GM21367 (cell line): ENCODE results near the gene C11orf87.

Experiments used
- ATAC-seq: cut with Tn5 transposase; IDR thresholded peaks from one replicate; pipeline ENCODE4 v1.9.1; 2021; ENCODE audit not compliant: unreplicated experiment

C11orf87 gene

DNA sequence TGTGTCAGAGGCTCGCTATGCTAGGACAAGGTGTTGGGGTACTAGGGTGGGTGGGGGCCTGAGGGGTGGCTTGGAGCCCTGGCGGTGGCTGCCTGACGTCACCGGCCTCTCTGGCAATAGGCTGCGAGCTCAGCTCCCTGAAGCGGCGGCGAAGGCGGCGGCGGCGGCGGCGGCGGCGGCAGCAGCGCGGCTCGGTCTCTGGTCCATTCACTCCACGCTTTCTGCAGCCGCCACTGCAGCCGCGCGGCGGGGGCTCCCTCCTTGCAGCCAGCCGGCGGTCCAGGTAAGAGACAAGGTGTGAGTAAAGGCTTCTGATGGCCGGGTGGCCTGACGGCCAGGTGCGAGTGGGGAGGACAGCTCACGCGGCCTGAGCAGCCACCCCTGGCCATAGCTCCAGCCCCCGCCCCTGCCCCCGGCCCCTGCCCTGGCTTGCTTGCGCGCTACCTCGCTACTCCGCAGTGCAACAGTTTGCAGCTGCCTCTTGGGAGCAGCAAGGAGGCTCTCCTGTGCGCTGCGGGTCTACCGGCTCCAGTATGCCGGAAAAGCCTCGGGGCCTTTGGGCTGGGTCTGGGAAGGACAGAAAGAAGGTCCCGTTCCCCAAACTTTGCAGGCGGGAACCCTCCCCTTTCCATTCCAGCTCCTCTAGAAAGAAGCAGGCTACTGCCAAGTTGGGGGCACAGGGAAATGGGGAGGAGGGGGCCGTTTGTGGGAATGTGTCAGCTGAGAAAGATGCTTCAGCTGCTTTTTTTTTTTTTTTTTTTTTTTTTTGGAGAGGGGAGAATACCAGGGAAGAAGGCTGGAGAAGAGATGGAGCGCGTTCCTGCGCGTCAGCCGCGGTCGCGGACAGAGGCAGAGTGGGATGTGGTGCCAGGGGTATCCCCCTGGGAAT, at the start of gene C11orf87:
Gene C11orf87, plus strand, starts transcription at position 210 of the 889 bp plus-strand sequence. CDS start 1,444 bp downstream, outside the sequence.
- no peak for ATAC-seq

DNA sequence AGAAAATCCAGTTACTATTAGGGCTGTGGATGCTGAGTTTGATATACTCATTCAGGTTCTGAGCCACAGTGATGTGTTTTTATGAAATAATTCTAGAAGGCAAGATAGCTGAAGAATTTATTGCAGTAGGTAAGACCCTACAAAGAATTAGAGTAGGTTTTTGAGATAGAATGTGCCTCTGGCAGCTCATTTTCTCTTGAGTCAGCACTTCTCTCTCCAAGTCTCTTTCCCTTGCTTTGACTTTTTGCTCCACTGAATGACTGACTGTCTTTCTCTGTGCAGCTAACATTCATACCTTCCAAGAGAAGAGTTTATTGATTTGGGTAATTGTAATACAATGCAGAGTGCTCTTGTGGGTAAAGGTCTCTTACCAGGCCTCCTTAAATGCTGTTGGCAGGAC, 48.0 kb upstream of the C11orf87 start:
- no peak for ATAC-seq

DNA sequence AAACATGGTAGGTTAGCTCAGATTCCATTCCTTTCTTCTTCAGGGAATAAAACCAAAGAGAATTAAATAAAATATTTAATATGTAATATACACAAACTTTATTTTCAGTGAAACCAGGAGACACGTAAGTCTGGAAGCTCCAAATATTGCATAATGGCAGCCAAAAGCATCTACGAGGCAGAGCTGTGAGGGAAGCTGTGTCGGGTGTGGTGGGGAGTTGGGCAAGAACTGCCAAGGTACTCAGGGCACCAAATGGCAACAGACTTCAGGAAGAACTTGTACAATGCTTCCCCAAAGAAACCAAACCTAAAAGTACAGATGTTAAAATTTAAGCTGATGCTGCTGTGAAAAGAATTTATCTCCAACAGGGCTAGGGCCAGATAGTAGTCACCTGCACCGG, 47.5 kb upstream of the C11orf87 start:
- ATAC-seq, result no peak

DNA sequence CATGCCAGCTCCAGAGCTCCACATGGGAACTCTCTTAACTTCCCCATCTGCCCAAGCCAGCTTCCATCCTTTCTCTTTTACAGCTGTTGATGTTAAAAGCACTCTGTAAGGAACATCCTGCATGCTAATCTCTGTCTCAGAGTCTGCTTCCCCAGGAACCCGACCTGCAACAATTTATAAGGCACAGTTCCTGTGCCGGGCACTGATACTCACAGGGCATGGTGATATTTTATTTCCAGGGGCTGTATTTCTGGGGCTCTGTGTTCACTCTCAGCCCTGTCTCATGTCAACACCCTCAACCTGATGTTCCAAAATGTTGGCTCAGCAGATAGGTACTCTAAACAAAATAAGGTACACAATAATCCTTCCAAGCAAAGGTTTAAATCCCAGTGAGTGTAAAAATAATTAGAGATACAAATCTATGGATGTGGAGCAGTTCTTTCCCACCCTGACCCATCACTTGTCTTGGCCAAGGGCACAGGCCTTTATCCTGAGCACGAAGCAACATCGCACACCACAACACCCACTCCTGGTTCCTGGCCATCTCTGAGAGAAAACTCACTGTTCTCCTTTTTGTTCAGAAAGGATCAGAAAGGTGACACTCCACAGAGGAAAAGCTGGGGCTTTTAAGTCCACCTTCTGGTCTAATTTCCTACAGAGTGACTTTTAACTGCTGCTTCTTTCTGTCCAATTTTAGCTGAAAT, 44.8 kb upstream of the C11orf87 start:
- no peak for ATAC-seq

DNA sequence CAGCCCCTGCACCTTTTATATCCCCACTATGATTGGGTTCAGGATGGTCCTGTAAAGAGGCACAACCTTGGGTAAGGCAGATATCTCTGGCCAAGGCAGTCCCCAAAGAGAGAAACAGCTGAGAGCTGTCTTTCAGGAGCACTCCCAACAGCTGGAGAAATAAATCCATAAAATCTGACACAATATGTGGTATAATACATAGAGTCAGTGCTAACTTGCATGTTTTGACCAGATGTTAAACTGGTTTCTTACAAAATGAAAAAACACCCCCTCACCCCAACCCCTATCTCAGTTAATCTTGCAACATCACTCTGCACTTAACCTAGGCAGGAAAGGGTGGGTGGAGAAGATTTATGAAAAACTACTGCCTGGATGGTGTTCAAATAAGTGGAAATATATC, 44.0 kb upstream of the C11orf87 start:
- ATAC-seq, result no peak

DNA sequence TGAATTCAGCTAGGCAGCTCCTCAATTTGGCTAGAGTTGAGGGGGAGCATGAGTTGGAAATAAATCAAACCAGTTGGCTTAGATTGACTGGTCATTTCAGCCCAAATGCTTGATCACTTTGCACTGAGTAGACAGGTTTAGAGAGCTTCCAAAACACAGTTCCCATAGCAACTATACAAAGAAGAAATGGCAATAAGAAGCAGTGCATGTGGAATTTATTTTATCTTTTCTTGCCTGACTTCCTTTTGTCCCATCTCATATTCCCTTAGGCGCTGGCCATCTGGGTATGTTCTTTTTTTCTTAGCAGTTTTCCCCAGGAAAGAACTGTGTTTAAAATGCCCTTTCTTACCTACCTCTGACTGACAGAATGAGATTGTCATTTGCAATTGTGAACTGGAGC, 38.7 kb upstream of the C11orf87 start:
- ATAC-seq, result no peak

DNA sequence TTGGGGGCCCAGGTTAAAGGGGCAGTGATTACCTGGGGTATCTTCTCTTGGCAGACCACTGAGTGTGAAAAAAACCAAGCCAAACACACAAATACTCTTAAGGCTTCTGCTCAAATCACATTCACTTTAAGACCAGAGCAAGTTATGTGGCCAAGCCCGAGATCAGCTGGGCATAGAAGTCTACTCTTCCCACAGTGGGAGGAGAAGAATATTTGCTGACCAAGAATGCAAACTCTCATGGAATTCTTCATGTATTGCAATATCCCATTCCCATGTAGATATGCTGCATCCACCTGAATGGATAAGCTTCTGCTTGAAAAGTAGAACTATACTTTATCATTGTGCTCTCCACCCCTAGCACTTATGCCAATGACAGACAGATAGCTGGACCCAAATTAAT, 37.1 kb upstream of the C11orf87 start:
- ATAC-seq, result no peak

DNA sequence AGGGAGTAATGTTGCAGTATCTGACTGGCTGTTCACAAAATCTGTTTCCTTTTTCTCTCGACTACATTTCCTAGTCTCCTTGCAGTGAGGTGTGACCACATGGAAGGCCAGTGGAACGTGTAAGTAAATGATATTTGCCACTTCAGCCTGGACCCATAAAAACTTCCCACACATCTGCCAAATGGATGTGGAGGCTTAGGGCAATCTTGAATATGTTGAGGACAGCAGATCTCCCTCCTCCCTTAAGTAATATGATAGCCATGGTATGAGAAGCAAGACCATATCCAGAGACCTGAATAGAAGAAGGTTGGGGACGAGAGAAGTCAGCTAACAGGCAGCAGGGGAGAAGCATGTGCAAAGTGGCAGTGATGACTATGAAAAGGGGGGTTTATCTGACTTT, 33.0 kb upstream of the C11orf87 start:
- ATAC-seq, result no peak

DNA sequence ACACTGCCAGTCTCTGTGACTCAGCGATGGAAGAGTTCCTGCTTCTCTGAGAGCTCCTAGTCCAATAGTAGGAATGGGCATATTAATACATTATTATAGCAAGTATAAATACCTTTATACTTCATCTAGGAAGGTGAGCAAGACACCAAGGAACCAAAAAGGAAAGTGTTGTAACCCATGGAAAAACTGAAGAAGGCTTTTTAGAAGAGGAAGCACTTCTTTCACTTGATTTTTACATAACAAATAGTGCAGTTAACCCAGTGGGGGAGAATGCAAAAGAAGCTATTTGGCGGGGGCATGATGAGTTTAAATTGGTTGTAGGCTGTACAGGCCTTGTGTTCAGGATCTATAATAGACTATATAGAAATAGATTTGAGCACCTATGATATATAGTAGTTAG, 31.2 kb upstream of the C11orf87 start:
- no peak for ATAC-seq

DNA sequence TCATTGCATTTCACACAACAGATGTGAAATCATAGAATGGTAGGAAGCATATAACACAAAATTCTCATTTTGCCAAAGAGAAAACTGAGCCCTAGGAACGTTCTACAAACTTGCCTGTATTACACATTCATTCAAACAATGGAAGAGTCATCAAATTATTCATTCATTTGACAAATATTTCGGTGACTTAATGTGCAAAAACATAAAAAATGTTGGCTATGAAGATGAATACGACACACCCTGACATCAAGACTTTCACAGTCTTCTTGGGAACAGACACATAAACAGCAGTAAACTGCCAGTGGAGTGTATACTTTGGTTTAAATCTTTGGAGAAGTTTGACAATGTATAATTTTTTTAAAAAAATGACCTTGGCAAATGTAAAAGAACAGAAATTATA, 20.4 kb upstream of the C11orf87 start:
- no peak for ATAC-seq

DNA sequence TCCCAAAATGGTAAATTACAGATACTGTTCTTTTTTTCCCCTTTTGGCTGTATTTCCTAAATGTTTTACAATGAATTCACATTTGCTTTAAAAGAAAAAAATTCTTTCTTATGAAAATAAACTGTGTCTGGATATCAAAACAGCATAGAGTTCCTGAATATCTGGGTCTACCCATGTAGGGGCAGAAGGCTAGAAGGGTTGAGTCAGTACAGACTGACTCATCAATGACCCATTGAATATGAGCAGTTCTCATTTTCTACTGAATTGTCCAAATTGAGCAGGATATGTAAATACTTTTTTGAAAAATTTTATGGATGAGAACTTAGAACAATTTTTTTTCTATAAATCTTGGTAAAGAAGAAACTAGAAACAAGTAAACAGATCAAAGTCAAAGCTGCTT, 16.3 kb upstream of the C11orf87 start:
- ATAC-seq, result no peak

DNA sequence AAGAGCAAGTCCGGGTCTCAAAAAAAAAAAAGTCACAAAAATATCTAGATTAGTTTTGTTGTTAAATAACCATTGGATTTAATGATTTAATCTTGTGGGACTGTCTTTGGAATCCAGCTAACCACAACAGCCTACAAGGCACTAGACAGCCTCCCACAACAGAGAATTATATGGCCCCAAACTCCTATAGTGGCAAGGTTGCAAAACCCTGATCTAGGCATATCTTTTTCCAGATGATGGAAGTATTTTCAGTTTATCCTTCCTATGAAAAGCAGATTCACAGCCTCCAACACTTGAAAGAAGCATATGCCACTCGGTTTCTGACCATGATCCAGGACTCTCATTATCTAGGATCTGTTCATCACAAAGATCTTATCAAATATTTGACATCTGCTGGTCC, 5.4 kb upstream of the C11orf87 start:
- ATAC-seq, result no peak

DNA sequence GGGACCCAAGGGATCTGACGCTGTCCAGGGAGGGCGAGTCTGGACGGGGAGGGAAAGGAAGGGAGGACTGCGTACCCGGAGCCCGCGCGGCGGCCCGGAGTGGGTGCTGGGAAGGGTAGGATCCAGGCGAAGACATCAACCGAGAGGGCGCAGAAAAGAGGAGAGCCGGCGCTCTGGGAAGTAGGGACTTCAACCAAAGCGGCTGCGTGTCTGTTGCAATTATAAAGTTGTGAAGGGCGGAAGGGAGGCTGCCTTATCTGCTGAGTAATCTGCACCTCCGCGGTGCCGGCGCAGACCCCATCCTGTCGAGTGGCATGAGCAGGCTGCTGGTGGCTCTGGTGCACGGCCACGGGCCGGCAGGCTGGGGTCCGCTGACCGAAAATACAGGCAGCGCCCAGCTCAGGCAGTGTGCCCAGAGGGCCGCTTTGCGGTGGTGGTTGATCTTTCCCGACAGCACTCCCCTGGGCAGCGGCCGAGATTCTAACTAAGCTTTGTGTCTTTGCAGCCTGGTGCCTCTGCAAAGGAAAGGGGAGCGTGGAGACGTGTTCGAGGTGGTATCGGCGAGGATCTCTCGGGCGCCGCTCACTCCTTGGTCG, 978 bp downstream of the C11orf87 start:
- no peak for ATAC-seq

DNA sequence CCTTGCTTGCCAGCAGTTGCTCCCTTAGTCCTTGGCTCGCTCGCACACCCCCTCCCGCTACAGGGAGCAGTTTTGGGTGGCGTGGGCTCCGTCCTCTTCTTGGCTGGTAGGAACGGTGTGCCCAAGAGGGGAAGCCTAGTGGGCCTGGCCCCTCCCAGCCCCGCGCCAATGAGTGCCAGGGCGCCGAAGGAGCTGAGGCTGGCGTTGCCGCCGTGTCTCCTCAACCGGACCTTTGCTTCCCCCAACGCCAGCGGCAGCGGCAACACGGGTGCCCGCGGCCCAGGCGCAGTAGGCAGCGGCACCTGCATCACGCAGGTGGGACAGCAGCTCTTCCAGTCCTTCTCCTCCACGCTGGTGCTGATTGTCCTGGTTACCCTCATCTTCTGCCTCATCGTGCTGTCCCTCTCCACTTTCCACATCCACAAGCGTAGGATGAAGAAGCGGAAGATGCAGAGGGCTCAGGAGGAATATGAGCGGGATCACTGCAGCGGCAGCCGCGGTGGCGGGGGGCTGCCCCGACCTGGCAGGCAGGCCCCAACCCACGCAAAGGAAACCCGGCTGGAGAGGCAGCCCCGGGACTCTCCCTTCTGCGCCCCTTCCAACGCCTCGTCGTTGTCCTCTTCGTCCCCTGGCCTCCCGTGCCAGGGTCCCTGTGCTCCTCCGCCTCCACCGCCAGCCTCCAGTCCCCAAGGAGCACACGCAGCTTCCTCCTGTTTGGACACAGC, 1.6 kb downstream of the C11orf87 start:
- no peak for ATAC-seq

DNA sequence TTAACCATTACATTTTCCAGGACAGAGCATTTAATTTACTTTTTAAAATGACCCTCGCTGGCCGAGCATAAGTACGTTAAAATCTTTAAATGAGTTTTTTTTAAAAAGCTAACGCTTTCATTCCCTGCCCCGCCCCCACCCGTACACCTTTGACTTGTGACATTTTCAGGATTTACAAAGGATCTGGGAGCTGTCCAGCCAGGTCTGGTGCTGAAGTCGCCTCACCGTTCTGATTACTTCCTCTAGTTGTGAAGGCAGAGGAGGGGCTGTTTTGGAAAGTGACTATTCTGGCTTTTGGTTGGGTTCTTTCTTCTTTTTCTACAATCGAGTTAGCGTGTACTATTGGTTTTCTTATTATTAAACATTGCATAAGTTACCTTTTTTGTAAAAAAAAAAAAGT, 2.9 kb downstream of the C11orf87 start:
- ATAC-seq, result no peak

DNA sequence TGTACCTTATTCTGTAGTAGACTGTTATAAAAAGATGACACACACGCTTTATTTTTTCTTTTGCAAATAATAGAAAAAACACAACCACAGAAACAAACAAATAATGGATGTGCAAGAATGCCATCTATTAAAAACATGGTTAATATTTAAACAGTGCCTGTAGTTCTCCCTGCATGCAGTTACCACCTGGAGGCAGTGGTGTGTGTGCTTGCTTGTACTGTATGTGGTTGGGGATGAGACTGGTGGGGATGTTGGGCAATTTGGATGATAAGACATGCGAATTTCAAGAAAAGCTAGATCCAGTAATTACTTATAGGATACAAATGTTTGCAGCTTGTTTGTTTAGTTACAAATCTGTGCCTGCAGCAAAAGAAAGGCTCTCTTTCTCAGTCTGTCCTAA, 3.6 kb downstream of the C11orf87 start:
- no peak for ATAC-seq

DNA sequence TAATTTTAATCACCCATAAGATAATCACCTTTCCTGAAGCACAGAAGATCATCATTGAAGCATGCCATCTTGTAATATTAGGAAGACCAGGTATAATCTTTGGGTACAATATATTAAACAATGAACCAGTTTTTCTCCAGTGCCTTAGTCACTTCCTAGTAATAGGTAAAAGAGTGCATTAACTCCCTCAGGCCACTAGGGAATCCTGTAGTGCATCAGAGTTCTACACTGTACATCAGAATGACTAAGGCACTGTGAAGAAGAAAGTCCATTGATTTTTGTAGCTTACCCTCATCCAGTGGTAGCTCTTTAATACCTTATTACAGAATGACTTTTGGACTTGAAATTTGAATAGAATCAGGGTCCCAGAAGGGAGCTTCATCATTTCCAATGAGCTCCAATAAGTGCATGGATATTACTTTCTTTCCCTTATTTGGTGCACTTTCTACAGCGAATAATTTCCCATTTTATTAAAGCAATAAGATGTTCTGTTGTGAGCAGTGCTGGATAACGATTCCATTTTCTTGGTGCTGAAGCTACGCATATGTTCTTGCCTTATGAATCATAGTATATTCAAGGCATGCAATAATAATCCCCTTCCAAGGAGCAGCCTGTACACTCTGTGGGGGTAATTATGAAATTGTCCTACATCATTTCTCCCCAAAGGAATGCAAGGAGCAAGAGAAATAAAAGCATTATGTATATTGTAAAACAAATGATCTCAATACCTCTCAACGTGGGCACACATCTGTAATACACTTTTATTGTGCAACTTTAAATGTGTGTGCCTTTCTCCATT, 4.7 kb downstream of the C11orf87 start:
- ATAC-seq, result peak; percentile 55

DNA sequence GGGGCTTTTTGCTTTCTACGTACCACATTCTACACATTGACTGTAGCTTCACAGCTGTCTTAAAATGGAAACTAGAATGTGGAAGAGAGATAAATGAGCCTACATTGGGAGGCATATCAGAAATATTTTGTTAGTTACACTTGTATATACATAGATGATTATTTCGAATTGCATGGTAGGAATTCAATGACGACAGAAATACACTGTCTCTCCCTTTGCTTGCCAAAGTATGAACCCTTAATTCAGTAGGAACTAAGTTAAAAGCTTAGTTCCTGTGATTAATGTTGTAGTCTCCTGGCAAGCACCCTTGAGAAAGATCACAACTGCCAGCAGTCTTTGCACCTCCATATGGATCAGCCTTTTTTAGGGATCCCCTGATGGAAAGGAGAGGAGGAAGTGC, 10.1 kb downstream of the C11orf87 start:
- ATAC-seq, result no peak

DNA sequence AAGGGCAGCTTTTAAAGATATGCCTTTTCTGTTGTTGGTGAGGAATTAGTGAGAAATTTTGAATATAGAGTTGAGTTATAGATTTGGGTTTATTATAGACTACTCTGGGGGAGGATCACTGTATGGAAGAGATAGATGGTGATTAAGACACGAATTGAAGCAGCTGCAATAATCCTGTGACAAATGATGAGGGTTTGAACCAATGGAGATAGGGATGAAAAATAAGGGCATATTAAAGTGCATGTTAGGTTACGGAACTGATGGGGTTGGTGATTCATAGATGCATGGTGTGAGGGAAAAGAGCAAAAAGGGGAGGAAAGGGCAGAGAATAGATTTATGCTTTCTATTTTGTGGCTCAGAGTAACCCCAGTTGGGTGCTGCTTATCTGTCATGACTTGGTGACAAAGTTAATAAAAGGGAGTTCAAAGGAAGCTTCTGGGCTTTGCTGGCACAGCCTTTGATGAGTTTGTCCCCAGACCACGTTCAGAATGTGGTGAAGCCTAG, 11.8 kb downstream of the C11orf87 start:
- ATAC-seq, result no peak

DNA sequence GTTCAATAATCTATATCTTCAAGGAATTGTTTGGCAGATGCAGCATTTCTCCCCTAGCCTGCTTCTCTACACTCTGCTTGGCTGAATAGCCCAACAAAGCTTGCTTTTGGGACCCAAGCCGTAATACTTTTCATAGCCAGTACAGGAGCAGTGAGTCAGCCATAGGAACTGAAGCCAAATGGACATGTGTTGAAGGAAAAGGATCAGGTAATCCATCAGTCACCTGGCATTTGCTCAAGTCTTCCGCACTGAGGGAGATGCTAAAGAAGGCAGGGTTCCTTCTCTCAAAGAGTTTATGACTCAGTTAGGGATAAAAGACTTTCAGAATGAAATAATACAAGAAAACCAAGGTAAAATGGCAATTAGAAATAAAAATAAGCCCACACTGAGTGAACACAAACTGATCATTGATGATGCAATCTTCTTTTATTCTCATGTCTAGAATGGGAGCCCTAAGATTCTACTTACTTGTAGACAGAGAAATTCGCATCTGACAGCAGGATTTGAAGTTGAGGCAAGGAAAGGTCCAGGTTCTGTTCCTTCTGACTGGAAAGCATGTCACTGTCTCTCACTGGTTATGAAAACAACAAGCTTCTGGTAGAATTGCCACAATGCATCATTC, 13.2 kb downstream of the C11orf87 start:
- ATAC-seq, result no peak
